NB4 (cell line): Measurements from ENCODE around the gene CAB39L.

Source experiments
- MAX ChIP-seq: IDR thresholded peaks from 2 replicates; pipeline ENCODE4 v1.6.1; 2011; ENCODE audit warnings: low read depth, low read length
- POLR2A ChIP-seq: IDR thresholded peaks from 2 replicates; pipeline ENCODE4 v1.6.1; 2011; ENCODE audit warnings: mild to moderate bottlenecking; ENCODE audit not compliant: insufficient read length; ENCODE audit errors: extremely low read depth
- TF ChIP-seq, protein P1 (sequence below): IDR thresholded peaks from one replicate; pipeline ENCODE4 v1.5.1; 2012; ENCODE audit warnings: low read depth, low read length

DNA sequence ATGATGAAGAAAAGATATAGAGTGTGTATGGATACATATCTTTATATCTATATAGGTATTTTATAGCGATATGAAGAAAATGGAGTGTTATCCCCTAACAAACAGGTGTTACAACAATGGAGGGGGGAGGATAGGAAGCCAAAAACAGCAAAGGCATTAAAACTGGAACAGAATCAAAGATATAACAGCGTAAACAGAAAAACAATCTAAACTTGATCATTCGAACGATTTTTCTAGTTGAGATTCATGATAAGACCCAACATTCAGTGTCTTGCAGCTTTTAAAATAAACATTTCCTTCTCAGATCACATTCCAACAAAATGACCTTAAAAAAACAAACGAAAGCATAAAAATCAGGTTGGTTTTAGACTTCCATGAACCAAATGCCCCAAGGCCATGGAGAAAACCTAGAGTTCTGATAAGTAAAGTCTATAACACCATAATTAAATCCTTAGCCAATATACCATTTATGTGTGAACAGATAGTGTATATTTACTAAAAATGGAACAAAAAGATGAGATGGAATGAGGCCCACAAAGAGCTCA, 55.7 kb downstream of the CAB39L start:
- TF ChIP-seq, protein P1, sequence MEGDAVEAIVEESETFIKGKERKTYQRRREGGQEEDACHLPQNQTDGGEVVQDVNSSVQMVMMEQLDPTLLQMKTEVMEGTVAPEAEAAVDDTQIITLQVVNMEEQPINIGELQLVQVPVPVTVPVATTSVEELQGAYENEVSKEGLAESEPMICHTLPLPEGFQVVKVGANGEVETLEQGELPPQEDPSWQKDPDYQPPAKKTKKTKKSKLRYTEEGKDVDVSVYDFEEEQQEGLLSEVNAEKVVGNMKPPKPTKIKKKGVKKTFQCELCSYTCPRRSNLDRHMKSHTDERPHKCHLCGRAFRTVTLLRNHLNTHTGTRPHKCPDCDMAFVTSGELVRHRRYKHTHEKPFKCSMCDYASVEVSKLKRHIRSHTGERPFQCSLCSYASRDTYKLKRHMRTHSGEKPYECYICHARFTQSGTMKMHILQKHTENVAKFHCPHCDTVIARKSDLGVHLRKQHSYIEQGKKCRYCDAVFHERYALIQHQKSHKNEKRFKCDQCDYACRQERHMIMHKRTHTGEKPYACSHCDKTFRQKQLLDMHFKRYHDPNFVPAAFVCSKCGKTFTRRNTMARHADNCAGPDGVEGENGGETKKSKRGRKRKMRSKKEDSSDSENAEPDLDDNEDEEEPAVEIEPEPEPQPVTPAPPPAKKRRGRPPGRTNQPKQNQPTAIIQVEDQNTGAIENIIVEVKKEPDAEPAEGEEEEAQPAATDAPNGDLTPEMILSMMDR: no peak
- TF ChIP-seq POLR2A (no peak), MAX (no peak)
